DMS153 treated with DMSO at 0.1 percent for 48 hours (cell line): ENCODE measurements around the gene ACTL7A.
"Not testable (repeated sequence)": the region's sequence is repeated elsewhere in the genome, so short reads cannot be mapped to it uniquely, and the experiment has no call there.

Experiments used
- DNase-seq: peaks from one replicate; lab custom pipeline; 2025; ENCODE audit not compliant: unreplicated experiment; lab: John Stamatoyannopoulos, UW

Gene ACTL7A, protein sequence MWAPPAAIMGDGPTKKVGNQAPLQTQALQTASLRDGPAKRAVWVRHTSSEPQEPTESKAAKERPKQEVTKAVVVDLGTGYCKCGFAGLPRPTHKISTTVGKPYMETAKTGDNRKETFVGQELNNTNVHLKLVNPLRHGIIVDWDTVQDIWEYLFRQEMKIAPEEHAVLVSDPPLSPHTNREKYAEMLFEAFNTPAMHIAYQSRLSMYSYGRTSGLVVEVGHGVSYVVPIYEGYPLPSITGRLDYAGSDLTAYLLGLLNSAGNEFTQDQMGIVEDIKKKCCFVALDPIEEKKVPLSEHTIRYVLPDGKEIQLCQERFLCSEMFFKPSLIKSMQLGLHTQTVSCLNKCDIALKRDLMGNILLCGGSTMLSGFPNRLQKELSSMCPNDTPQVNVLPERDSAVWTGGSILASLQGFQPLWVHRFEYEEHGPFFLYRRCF

DNA sequence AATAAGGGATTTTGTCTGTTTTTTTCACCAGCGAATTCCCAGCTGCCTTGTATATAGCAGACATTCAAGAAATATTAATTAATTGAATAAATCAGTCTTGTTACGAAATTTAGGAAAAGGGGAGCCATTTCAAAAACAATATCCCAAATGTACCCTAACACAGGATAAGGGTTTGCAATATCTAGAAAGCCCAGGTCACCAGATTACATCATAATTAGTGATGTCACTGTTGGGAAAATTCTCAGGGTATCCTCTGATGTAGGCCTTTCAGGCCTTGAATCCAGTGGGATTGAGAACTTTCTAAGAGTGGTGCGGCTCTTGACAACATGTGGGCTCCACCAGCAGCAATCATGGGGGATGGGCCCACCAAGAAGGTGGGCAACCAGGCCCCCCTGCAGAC is at the start of gene ACTL7A:
Gene ACTL7A, plus strand, starts transcription at position 270 of the 400 bp plus-strand sequence. Its CDS starts 57 bp downstream, at position 327.
- DNase-seq = no peak

- no peak for DNase-seq
These were observed 49.6 kb upstream of the ACTL7A start for GRCh38 chr9:108812396-108813025.

DNA sequence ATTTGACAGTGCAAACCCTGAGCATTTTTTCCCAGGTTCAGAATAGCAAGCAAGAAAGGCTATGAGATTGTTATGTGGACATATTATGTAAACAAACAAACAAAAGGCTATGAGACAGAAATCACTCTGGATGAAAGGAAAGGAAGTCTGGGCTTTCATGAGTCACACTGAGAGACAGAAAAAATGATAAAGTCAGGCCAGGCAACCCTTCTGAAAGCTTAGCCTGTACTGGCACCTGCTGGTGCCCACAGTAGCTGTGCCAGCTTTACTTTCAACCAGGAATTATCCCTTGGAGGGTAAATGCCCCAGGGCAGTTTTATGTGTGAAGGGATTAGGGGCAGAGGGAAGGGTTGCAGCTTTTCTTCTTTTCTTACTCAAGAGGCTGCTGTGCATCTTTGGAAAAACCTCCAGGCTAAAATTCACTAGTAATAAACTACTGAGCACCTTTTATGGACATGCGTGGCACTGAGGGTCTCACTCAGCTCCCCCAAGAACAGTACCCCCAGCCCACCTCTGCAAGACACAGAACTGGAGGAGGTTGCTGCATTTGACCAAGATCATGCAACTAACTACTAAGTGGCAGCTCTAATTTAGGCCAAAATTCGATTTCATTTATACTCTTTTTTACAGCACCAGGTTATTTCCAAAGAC is 48.0 kb upstream of the ACTL7A start:
- peak; percentile 63 for DNase-seq

DNA sequence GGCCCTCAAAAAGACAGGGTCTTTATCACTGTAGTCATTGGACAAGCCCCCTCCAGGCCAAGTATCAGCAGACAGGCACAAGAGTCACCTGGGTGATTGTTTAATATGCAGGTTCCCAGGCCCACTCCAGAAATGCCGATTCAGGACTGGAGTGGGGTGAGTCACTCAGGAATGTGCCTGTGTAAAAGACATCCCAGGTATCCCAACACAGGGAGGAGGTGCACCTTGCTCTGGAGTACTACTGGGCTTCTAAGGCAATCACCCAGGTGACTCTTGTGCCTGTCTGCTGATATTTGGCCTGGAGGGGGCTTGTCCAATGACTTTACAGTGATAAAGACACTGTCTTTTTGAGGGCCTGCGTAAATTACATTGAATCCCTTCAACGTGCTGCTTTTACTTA is 46.9 kb upstream of the ACTL7A start:
- DNase-seq = no peak

GRCh38 chr9:108816037-108816436 is 46.0 kb upstream of the ACTL7A start:
- DNase-seq = no peak

DNA sequence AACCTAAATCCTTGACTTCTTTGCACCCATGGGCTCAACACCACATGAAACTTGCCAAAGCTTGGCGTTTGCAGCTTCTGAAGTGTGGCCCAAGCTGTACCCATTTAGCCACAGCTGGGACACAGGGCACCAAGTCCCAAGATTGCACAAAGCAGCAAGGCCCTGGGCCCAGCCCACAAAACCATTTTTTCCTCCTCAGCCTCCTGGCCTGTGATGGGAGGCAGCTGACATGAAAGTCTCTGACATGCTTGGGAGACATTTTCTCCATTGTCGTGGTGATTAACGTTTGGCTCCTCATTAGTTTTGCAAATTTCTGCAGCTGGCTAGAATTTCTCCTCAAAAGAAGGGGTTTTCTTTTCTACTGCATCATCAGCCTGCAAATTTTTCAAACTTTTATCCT is 38.2 kb upstream of the ACTL7A start:
- DNase-seq = no peak

DNA sequence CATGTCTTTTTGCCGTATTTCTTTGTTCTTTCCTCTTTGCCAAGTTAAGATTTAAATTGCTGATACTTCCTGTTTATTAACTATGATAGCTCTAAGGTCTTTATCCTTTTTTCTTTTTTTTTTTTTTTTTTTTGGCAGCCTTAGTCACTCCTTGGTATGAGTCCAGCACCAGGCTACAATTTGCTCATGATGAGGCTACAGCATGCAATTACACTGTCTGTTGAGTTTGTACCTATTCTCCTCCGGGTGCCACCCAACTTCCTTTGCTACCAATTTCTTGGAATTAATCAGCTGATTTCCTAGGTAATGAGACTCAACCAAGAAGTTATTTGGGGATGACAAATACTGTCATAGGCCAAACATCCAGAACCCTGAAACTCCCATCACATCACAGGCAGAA is 31.8 kb upstream of the ACTL7A start:
- no peak for DNase-seq

GRCh38 chr9:108831496-108832178 is 30.4 kb upstream of the ACTL7A start:
- no peak for DNase-seq

DNA sequence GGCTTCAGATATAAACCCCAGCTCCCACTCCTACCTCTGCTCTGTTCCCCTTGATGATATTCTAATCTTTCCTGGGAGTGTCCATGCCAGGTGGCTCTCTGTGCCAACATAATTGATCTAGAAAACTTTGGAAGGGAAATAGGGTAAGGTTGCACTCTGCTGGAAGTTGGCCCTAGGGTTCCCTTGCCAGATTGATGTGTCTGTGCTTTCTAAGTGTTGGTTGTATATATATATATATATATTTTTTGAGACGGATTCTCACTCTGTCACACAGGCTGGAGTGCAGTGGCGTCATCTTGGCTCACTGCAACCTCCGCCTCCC is 29.9 kb upstream of the ACTL7A start:
- DNase-seq = no peak

GRCh38 chr9:108834959-108835665 is 27.0 kb upstream of the ACTL7A start:
- no peak for DNase-seq

GRCh38 chr9:108835831-108836230 is 26.2 kb upstream of the ACTL7A start:
- no peak for DNase-seq

DNA sequence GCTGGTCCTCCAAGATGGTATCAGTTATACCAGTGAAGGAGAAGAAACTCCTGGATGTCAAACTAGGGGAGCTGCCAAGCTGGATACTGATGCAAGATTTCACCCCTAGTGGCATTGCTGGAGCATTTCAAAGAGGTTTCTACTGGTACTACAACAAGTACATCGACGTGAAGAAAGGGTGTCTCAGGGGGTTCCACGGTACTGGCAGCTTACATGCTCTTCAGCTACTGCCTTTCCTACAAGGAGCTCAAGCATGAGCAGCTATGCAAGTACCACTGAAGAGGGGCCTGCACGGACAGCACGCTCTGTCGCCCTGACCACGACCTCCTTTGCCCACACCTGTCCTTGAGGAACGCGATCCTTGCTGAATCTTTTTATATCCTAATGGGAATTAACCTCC is 25.7 kb upstream of the ACTL7A start:
- no peak for DNase-seq

DNA sequence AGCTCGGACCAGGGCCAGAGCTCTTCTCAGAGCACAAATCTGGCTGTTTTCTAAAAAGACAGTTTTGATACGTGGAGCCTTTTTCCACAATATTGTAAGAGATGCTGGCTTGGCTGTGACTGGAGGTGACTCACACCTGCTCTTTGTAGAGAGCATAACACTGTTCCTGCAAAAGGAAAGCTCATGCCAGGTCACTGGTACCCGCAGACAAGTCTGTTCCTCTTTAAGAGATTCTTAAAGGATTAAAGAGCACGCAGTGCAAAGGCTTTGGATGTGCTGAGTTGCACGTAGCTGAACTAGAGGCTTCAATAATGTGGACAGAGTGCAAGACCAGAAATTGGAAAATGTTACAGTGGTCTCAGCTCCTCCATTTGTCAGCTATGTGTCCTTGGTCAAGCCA is 25.3 kb upstream of the ACTL7A start:
- no peak for DNase-seq

DNA sequence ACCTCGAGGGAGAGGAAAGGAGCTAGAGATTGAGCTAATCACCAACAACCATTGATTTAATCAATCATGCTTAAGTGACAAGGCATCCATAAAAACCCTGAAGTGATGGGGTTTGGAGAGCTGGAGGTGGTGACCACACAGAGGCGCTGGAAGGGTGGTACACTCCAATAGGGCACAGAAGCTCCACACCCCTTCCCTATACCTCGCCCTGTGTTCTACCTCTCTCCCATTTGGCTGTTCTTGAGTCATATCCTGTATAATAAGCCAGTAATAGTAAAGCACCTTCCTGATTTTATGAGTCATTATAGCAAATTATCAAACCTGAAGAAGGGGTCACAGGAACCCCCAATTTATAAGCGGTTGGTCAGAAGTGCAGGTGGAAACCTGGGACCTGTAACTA is 24.5 kb upstream of the ACTL7A start:
- DNase-seq = no peak

DNA sequence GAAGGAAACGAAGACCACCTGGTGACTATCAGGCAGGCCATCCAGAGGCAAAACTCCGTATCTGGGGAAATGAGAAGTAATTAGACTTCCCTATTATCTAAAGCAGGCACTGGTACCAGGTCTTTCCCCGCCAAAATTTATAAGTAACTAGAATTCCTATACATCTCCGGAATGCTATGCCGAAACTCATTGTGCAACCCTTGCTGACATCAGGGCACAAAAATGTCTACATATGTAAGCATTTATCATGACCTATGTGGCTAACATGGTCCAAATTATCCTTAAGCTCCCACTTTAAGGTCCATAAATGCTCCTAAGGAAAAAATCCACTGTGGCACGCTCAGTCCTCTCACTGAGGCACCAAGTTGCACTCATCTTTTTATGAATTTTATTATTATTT is 24.0 kb upstream of the ACTL7A start:
- DNase-seq = no peak

DNA sequence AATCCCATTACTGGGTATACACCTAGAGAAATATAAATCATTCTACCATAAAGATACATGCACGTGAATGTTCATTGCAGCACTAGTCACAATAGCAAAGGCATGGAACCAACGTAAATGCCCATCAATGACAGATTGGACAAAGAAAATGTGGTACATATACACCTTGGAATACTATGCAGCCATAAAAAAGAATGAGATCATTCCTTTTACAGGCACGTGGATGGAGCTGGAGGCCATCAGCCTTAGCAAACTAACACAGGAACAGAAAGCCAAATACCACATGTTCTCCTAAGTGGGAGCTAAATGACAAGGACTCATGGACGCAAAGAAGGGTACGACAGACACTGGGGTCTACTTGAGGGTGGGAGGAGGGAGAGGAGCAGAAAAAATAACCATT is 22.5 kb upstream of the ACTL7A start:
- DNase-seq = not testable (repeated sequence)

DNA sequence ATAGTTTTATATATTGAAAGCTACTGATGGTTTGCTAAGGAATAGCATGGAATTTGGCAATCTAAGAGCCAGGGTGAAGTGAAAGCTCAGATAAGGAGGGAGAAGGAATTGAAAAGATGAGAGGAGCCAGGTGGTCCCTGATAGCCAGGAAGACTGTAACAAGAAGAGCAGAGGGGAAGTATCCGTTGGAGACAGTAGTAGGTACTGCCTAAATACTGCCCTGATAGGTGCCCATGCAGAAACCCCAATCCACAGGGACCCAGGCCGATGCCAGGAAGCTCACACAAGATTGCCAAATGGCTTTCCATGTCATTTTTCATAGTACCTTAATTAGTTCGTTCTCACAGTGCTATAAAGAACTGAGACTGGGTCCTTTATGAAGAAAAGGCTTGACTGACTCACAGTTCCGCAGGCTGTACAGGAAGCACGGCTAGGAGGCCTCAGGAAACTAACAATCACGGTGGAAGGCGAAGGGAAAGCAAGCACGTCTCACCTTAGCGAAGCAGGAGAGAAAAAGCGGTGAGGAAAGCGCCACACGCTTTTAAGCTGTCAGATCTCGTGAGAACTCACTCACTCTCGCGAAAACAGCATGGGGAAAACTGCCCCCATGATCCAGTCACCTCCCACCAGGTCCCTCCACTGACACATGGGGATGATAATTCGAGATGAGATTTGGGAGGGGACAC is 19.3 kb upstream of the ACTL7A start:
- DNase-seq = no peak

- DNase-seq = no peak
These were observed 17.7 kb upstream of the ACTL7A start for GRCh38 chr9:108844391-108844790.

DNA sequence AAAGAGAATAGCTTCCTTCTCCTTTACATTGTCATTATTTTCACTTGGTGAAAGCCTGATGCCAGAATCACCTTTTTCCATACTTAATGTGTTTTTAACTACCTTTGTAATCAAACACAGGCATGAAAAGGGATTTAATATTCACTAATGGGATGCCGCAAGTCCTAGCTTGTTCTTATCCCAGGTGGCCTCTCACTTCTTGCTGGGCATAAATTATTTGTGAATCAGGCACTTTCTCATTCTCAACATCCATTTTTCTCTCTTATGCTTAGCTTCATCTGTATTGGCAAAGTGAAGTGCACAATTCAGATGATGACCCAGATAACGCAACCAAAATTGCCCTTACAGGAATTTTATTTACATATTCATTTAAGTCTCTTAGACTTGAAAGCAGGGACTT is 17.2 kb upstream of the ACTL7A start:
- DNase-seq = peak; percentile 85

DNA sequence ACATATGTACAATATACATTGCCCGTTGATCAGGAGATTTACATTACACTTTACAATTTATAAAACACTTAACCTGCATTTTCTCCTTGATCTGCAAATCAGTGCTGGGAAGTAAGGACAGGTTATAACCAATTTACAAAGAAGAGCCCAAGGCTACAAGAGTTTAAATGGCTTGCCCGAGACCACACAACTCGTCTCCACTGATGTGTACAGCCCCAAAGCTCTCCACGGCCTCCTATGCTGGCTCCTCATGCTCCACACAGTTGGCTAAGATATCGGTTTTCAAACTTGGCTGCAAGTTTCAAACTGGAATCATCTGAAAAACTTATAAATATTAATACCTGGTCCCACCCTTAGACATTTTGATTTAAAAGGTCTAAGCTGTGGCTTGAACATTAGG is 16.6 kb upstream of the ACTL7A start:
- DNase-seq = no peak
